Measurements from ENCODE around the gene GOLGA6L26.
"Not testable (repeated sequence)": the region's sequence is repeated elsewhere in the genome, so short reads cannot be mapped to it uniquely, and the experiment has no call there.

GRCh38 chr15:23378946-23379345 is 45.0 kb upstream of the GOLGA6L26 start:
- not testable (repeated sequence) for TF ChIP-seq CTCF (IDR thresholded peaks at IDR 0.05); POLR2AphosphoS5 (IDR thresholded peaks at IDR 0.05; ENCODE audit: insufficient read depth in 1 of 2, low read depth in 1 of 2)

Measured in vagina (tissue), 2 donors.